ENCODE measurements around the gene HS3ST3B1.

DNA sequence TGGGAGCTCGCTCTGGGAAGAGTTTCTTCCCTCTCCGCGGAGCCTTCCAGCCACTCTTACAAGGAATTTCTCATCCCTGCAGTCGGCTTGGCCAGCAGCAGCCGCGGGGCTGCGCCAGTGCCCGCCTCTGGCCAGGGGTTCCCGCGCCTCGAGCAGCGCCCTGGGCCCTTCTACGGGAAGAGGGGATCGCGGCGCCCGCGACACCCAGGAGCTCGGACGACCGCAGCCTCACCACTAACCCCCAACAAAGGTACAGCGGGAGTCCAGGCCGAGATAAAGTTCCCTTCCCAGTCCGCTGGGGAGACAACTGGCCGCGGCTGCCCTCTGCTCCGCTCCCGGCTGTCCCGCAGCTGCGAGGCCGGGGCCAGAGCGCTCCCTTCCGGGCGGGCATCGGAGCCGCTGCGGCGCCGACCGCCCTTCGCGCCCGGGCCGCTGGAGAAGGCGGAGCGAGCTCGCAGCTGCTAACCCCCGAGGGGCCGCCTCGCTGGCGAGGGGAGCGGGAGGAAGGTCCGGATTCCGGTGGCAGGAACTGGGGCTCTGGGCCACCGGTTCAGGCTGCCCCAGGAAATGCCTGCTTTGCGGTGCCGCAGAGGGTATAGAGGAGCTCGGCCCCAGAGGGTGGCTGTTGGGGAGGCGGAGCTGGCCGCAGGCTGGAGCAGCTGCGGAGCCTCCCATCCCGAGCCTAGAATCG is 3.6 kb upstream of the HS3ST3B1 start:
- TF ChIP-seq, protein P1, sequence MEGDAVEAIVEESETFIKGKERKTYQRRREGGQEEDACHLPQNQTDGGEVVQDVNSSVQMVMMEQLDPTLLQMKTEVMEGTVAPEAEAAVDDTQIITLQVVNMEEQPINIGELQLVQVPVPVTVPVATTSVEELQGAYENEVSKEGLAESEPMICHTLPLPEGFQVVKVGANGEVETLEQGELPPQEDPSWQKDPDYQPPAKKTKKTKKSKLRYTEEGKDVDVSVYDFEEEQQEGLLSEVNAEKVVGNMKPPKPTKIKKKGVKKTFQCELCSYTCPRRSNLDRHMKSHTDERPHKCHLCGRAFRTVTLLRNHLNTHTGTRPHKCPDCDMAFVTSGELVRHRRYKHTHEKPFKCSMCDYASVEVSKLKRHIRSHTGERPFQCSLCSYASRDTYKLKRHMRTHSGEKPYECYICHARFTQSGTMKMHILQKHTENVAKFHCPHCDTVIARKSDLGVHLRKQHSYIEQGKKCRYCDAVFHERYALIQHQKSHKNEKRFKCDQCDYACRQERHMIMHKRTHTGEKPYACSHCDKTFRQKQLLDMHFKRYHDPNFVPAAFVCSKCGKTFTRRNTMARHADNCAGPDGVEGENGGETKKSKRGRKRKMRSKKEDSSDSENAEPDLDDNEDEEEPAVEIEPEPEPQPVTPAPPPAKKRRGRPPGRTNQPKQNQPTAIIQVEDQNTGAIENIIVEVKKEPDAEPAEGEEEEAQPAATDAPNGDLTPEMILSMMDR (IDR thresholded peaks at IDR 0.05): no peak
- TF ChIP-seq ETV6 (CRISPR knock-in tag; IDR thresholded peaks at IDR 0.05) (peak; percentile 76; the same call in 1 of the 2 replicates), CREB1 (CRISPR knock-in tag; IDR thresholded peaks at IDR 0.05) (no peak), FOXK1 (CRISPR knock-in tag; IDR thresholded peaks at IDR 0.05) (no peak), TEAD4 (CRISPR knock-in tag; IDR thresholded peaks at IDR 0.05) (no peak), ZNF416 (CRISPR knock-in tag; IDR thresholded peaks at IDR 0.05) (no peak), RORB (CRISPR knock-in tag; IDR thresholded peaks at IDR 0.05) (no peak)
- TF ChIP-seq, protein P2, sequence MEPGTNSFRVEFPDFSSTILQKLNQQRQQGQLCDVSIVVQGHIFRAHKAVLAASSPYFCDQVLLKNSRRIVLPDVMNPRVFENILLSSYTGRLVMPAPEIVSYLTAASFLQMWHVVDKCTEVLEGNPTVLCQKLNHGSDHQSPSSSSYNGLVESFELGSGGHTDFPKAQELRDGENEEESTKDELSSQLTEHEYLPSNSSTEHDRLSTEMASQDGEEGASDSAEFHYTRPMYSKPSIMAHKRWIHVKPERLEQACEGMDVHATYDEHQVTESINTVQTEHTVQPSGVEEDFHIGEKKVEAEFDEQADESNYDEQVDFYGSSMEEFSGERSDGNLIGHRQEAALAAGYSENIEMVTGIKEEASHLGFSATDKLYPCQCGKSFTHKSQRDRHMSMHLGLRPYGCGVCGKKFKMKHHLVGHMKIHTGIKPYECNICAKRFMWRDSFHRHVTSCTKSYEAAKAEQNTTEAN (CRISPR knock-in tag; IDR thresholded peaks at IDR 0.05): no peak
- TF ChIP-seq, protein P3, sequence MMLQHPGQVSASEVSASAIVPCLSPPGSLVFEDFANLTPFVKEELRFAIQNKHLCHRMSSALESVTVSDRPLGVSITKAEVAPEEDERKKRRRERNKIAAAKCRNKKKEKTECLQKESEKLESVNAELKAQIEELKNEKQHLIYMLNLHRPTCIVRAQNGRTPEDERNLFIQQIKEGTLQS (CRISPR knock-in tag; conservative IDR thresholded peaks at IDR 0.05): no peak
- TF ChIP-seq, protein P4, sequence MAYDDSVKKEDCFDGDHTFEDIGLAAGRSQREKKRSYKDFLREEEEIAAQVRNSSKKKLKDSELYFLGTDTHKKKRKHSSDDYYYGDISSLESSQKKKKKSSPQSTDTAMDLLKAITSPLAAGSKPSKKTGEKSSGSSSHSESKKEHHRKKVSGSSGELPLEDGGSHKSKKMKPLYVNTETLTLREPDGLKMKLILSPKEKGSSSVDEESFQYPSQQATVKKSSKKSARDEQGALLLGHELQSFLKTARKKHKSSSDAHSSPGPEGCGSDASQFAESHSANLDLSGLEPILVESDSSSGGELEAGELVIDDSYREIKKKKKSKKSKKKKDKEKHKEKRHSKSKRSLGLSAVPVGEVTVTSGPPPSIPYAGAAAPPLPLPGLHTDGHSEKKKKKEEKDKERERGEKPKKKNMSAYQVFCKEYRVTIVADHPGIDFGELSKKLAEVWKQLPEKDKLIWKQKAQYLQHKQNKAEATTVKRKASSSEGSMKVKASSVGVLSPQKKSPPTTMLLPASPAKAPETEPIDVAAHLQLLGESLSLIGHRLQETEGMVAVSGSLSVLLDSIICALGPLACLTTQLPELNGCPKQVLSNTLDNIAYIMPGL (CRISPR knock-in tag; IDR thresholded peaks at IDR 0.05): peak; percentile 98

All from WTC11 (cell line).